Uterus (tissue), 4 donors: ENCODE data around the gene COBLL1. TPM values are rescaled to one million over a fixed set of nuclear protein-coding genes. Genes with fewer than 3 reads are reported as not detected.

Source experiments
- DNase-seq, 2 donors: peaks; one replicate each; pipeline ENCODE4 v3.0.0-alpha.2; 2019 to 2020
- H3K27ac ChIP-seq, 2 donors: fragments of 200-600 bp; sonication (generic); 1 replicate in 1 of 2; 2 replicates in 1 of 2; pipeline ENCODE4 v1.5.1; 2016 to 2018
- H3K27me3 ChIP-seq, 2 donors: fragments of 200-600 bp; sonication (generic); one replicate each; pipeline ENCODE4 v1.5.1; 2018 to 2019; ENCODE audit warnings: control low read depth in 1 of 2
- H3K36me3 ChIP-seq, 2 donors: fragments of 200-600 bp; sonication (generic); one replicate each; pipeline ENCODE4 v1.5.1; 2019; ENCODE audit warnings: control low read depth in 1 of 2
- H3K4me1 ChIP-seq, 2 donors: fragments of 200-600 bp; sonication (generic); one replicate each; pipeline ENCODE4 v1.5.1; 2018 to 2019; ENCODE audit warnings: control low read depth in 1 of 2
- H3K4me3 ChIP-seq, 2 donors: fragments of 200-600 bp; sonication (generic); 1 replicate in 1 of 2; 2 replicates in 1 of 2; pipeline ENCODE4 v1.5.1; 2018 to 2019; ENCODE audit warnings: mild to moderate bottlenecking in 1 of 2
- H3K9me3 ChIP-seq, 2 donors: fragments of 200-600 bp; sonication (generic); one replicate each; pipeline ENCODE4 v1.5.1; 2019; ENCODE audit warnings: control low read depth in 1 of 2
- CTCF ChIP-seq, 4 experiments: fragments of 200-600 bp in 2 of 4; fragments of 450-650 bp in 2 of 4; sonication (generic) in 2 of 4; IDR thresholded peaks; one replicate each; pipeline ENCODE4 v1.5.1; 2016 to 2019; ENCODE audit warnings: antibody characterized with exemption in 4 of 4, mild to moderate bottlenecking in 2 of 4, moderate library complexity in 1 of 4
- POLR2A ChIP-seq, 2 donors: fragments of 450-650 bp; IDR thresholded peaks; one replicate each; pipeline ENCODE4 v1.6.1; 2016; ENCODE audit warnings: antibody characterized with exemption in 2 of 2, mild to moderate bottlenecking in 1 of 2, moderate library complexity in 1 of 2
- intact Hi-C: fragments of 100-400 bp; cut with DNase I; formaldehyde crosslinking; loops from one replicate; pipeline ENCODE4 v1.15.1; 2023; ENCODE audit warnings: low total_unique reads
- total RNA-seq, 4 donors: library from RNA; depleted of rRNA in 3 of 4; stranded (reverse); fragments of >200 nt in 3 of 4; gene quantifications; one replicate each; pipeline versions ENCODE4 v1.1.0 to v1.2.4, GENCODE V29; 2014 to 2023
- donor health status: DM: yes; HTN: yes; CAD: no.

COBLL1 gene
- total RNA-seq, 4 donors from 2014 or later, result 4.1 to 32.6 (median 17.9) TPM

GRCh38 chr2:164831180-164831579, 10.4 kb downstream of the COBLL1 start:
- DNase-seq, result no peak
- Histone ChIP-seq H3K36me3 (no peaks in the 10 kb centered on the region), H3K27me3 (no peaks in the 10 kb centered on the region), H3K27ac (peak overlapping the region in 1 of 2 donors; percentile 30), H3K9me3 (no peaks in the 10 kb centered on the region), H3K4me3 (no peak overlapping the region), H3K4me1 (no peaks in the 10 kb centered on the region)
- no peak for TF ChIP-seq POLR2A (IDR thresholded peaks at IDR 0.05)
- TF ChIP-seq CTCF (IDR thresholded peaks at IDR 0.05), result no peak
- intact Hi-C loops, result no loop called here

DNA sequence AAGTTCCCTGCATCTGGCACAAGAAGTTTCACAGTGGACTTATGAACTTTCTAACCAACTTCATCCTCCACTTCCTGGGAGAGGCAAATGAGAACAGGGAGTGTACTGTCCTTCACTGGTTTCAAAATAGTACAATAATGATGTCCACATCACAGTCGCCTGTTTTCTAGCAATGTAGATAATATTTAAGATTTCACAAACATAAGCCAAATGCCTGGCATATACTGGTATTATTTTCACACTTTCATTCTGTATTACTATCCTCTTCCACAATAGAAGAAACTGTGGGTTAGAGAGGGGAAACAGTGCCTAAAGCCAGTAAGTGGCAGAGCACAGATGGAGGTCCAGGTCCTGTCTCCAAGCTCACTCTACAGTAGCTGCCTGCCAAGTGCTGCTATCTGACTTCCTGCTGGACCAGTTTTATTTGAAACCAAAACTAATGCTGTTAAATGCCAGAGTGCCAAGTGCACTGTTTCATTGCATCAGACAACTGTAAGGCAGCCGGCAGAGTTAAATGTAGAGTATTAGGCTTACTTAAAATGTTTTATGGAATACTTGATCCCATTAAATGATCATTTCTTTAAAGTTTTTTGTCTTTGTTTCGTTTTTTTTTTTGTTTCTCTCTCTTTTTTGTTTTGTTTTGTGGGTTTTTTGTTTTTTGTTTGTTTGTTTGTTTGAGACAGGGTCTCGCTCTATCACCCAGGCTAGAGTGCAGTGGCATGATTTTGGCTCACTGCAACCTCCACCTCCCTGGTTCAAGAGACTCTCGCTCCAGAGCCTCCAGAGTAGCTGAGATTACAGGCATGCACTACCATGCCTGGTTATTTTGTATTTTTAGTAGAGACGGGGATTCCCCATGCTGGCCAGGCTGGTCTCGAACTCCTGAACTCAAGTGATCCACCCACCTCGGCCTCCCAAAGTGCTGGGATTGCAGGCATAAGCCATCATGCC, 15.1 kb downstream of the COBLL1 start:
- H3K27me3 ChIP-seq, result no peaks in the 10 kb centered on the region
- H3K4me1 ChIP-seq, result no peaks in the 10 kb centered on the region
- no peak overlapping the region for H3K27ac ChIP-seq
- TF ChIP-seq POLR2A (IDR thresholded peaks at IDR 0.05), result no peak
- no peaks in the 10 kb centered on the region for H3K9me3 ChIP-seq
- no peaks in the 10 kb centered on the region for H3K36me3 ChIP-seq
- DNase-seq, result no peak
- intact Hi-C loops, result no loop called here
- H3K4me3 ChIP-seq, result no peak overlapping the region

DNA sequence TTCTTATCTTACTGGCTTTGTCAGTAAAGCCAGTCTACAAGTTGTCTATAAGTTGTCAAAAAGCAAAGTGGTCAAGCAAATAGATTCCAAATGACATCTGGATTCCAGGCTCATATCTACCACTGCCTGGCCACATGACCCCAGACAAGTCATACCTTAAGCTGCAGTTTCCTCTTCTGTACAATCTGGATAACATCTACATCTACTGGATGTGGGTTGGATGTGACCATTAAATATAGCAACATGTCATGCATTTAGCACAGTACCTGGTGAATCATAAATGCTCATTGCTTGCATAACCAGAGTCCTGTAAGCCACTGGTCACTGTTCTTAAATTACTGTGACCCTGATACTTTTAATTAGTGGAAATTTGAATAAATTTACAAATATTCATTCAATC, 16.8 kb downstream of the COBLL1 start:
- H3K4me3 ChIP-seq, result no peak overlapping the region
- no peak overlapping the region for H3K27ac ChIP-seq
- no peak for TF ChIP-seq POLR2A (IDR thresholded peaks at IDR 0.05)
- TF ChIP-seq CTCF (IDR thresholded peaks at IDR 0.05), result no peak
- intact Hi-C loops, result no loop called here
- no peaks in the 10 kb centered on the region for H3K9me3 ChIP-seq
- H3K4me1 ChIP-seq, result no peaks in the 10 kb centered on the region
- H3K36me3 ChIP-seq, result no peaks in the 10 kb centered on the region
- DNase-seq, result no peak
- no peaks in the 10 kb centered on the region for H3K27me3 ChIP-seq

DNA sequence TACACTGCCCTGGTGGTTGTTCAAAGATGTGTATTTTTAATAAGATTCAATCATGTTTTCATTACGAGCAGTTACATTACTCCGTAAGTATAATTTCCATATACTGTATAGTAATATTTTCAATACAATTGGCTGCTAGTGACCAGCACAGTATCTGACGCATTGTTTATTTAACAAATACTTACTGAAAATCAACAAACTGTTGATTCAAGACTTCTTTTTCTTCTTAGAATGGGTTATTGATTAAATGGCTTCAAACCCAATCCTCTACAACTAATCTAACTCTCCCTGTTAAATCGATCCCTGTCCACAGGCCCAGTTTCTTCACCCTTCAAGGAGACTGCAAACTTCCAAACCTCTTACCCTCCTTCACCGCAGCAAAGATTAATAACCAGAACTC, 18.5 kb downstream of the COBLL1 start:
- H3K4me3 ChIP-seq, result no peak overlapping the region
- DNase-seq, result no peak
- intact Hi-C loops, result no loop called here
- H3K9me3 ChIP-seq, result no peaks in the 10 kb centered on the region
- H3K4me1 ChIP-seq, result no peaks in the 10 kb centered on the region
- TF ChIP-seq POLR2A (IDR thresholded peaks at IDR 0.05), result no peak
- no peak for TF ChIP-seq CTCF (IDR thresholded peaks at IDR 0.05)
- no peak overlapping the region for H3K27ac ChIP-seq
- no peaks in the 10 kb centered on the region for H3K36me3 ChIP-seq
- no peaks in the 10 kb centered on the region for H3K27me3 ChIP-seq

- Histone ChIP-seq H3K27ac (no peak overlapping the region), H3K27me3 (no peaks in the 10 kb centered on the region), H3K4me1 (no peaks in the 10 kb centered on the region), H3K9me3 (no peaks in the 10 kb centered on the region), H3K36me3 (no peaks in the 10 kb centered on the region), H3K4me3 (no peak overlapping the region)
- intact Hi-C loops, result no loop called here
- no peak for DNase-seq
- no peak for TF ChIP-seq POLR2A (IDR thresholded peaks at IDR 0.05)
These were observed 20.3 kb downstream of the COBLL1 start for GRCh38 chr2:164821338-164821737.
